ENCODE measurements around the gene CPEB3.
A peak's percentile ranks its signal among the peaks of the same experiment; 100 is the strongest.
"Not testable (repeated sequence)": the region's sequence is repeated elsewhere in the genome, so short reads cannot be mapped to it uniquely, and the experiment has no call there.

Gene CPEB3

GRCh38 chr10:92146781-92147180, 144.1 kb downstream of the CPEB3 start:
- DNase-seq: no peak

GRCh38 chr10:92146107-92146506, 144.8 kb downstream of the CPEB3 start:
- no peak for DNase-seq

- no peak for DNase-seq
Observed at GRCh38 chr10:92142949-92143348, 147.9 kb downstream of the CPEB3 start.

GRCh38 chr10:92142512-92142911, 148.4 kb downstream of the CPEB3 start:
- no peak for DNase-seq

- not testable (repeated sequence) for DNase-seq
Observed at GRCh38 chr10:92141147-92141546, 149.7 kb downstream of the CPEB3 start.

- DNase-seq: not testable (repeated sequence)
Observed at GRCh38 chr10:92134049-92134448, 156.8 kb downstream of the CPEB3 start.

- DNase-seq: no peak
Observed at GRCh38 chr10:92131275-92131820, 159.5 kb downstream of the CPEB3 start.

GRCh38 chr10:92130622-92131274, 160.1 kb downstream of the CPEB3 start:
- no peak for DNase-seq

GRCh38 chr10:92126100-92126650, 164.7 kb downstream of the CPEB3 start:
- no peak for DNase-seq

GRCh38 chr10:92125144-92125543, 165.7 kb downstream of the CPEB3 start:
- peak in 3 of 56 donors; percentile 9 to 23 (median 12) for DNase-seq

GRCh38 chr10:92124616-92125143, 166.2 kb downstream of the CPEB3 start:
- DNase-seq: no peak

GRCh38 chr10:92124020-92124419, 166.9 kb downstream of the CPEB3 start:
- no peak for DNase-seq

- peak in 6 of 56 donors; percentile 2 to 21 (median 9) for DNase-seq
Observed at GRCh38 chr10:92122941-92123450, 167.9 kb downstream of the CPEB3 start.

GRCh38 chr10:92121686-92122492, 169.0 kb downstream of the CPEB3 start:
- DNase-seq: no peak

GRCh38 chr10:92119340-92119739, 171.5 kb downstream of the CPEB3 start:
- no peak for DNase-seq

GRCh38 chr10:92114917-92115316, 176.0 kb downstream of the CPEB3 start:
- not testable (repeated sequence) for DNase-seq

- DNase-seq: no peak
Observed at GRCh38 chr10:92113911-92114600, 176.8 kb downstream of the CPEB3 start.

- DNase-seq: no peak
Observed at GRCh38 chr10:92112462-92112861, 178.4 kb downstream of the CPEB3 start.

GRCh38 chr10:92111336-92111939, 179.4 kb downstream of the CPEB3 start:
- no peak for DNase-seq

GRCh38 chr10:92110039-92110794, 180.7 kb downstream of the CPEB3 start:
- no peak for DNase-seq

Measured in amygdala (tissue), 56 donors.